Activated T-cell treated with anti-CD3 and anti-CD28 coated beads, Interleukin-2, amount 50 U/mL, for 24 hours (primary cell): Measurements from ENCODE around the gene TSR3.

Source experiments
- DNase-seq: peaks from one replicate; pipeline ENCODE4 v3.0.0-alpha.2; 2020
- H3K27ac Mint-ChIP-seq: 2 replicates; pipeline ENCODE4 v1.8.0; 2020; ENCODE audit warnings: mild to moderate bottlenecking, mixed read lengths
- H3K27me3 Mint-ChIP-seq: 2 replicates; pipeline ENCODE4 v1.8.0; 2020; ENCODE audit warnings: mixed read lengths
- H3K36me3 Mint-ChIP-seq: 2 replicates; pipeline ENCODE4 v1.8.0; 2020; ENCODE audit warnings: low read depth, mixed read lengths
- H3K4me1 Mint-ChIP-seq: 2 replicates; pipeline ENCODE4 v1.8.0; 2020; ENCODE audit warnings: low read depth, mixed read lengths
- H3K4me3 Mint-ChIP-seq: 2 replicates; pipeline ENCODE4 v1.8.0; 2020; ENCODE audit warnings: mild to moderate bottlenecking, moderate library complexity, mixed read lengths
- H3K9me3 Mint-ChIP-seq: 2 replicates; pipeline ENCODE4 v1.8.0; 2020; ENCODE audit warnings: mixed read lengths

TSR3 gene

GRCh38 chr16:1367486-1368174 lies 16.0 kb upstream of the TSR3 start:
- Mint-ChIP-seq H3K9me3 (no peaks in the 10 kb centered on the region), H3K27me3 (no peaks in the 10 kb centered on the region), H3K4me3 (no peak overlapping the region), H3K27ac (no peak overlapping the region), H3K36me3 (peaks cover 67% of the 10 kb centered on the region), H3K4me1 (peaks cover 9% of the 10 kb centered on the region)
- DNase-seq: no peak

GRCh38 chr16:1366712-1367299 lies 15.1 kb upstream of the TSR3 start:
- H3K36me3 Mint-ChIP-seq: peaks cover 74% of the 10 kb centered on the region
- no peak for DNase-seq
- no peaks in the 10 kb centered on the region for H3K27me3 Mint-ChIP-seq
- H3K9me3 Mint-ChIP-seq: no peaks in the 10 kb centered on the region
- H3K4me1 Mint-ChIP-seq: peaks cover 9% of the 10 kb centered on the region
- no peak overlapping the region for H3K4me3 Mint-ChIP-seq
- no peak overlapping the region for H3K27ac Mint-ChIP-seq

- H3K36me3 Mint-ChIP-seq: peaks cover 73% of the 10 kb centered on the region
- DNase-seq: no peak
- no peaks in the 10 kb centered on the region for H3K27me3 Mint-ChIP-seq
- no peak overlapping the region for H3K4me3 Mint-ChIP-seq
- no peaks in the 10 kb centered on the region for H3K9me3 Mint-ChIP-seq
- H3K4me1 Mint-ChIP-seq: peaks cover 9% of the 10 kb centered on the region
- H3K27ac Mint-ChIP-seq: peak overlapping the region; percentile 67
These were observed 14.5 kb upstream of the TSR3 start for GRCh38 chr16:1366060-1366711.

GRCh38 chr16:1364510-1364909 lies 12.8 kb upstream of the TSR3 start:
- Mint-ChIP-seq H3K27me3 (no peaks in the 10 kb centered on the region), H3K4me3 (no peak overlapping the region), H3K27ac (peak overlapping the region; percentile 57), H3K4me1 (peaks cover 9% of the 10 kb centered on the region), H3K9me3 (no peaks in the 10 kb centered on the region), H3K36me3 (peaks cover 74% of the 10 kb centered on the region)
- DNase-seq: no peak

- peaks cover 76% of the 10 kb centered on the region for H3K36me3 Mint-ChIP-seq
- peaks cover 9% of the 10 kb centered on the region for H3K4me1 Mint-ChIP-seq
These were observed 11.9 kb upstream of the TSR3 start for GRCh38 chr16:1363501-1364041.

GRCh38 chr16:1362807-1363206 lies 11.1 kb upstream of the TSR3 start:
- H3K27me3 Mint-ChIP-seq: no peaks in the 10 kb centered on the region
- H3K36me3 Mint-ChIP-seq: peaks cover 72% of the 10 kb centered on the region
- peaks cover 13% of the 10 kb centered on the region for H3K4me1 Mint-ChIP-seq
- no peaks in the 10 kb centered on the region for H3K9me3 Mint-ChIP-seq
- DNase-seq: no peak
- no peak overlapping the region for H3K4me3 Mint-ChIP-seq
- H3K27ac Mint-ChIP-seq: peak overlapping the region; percentile 40

More at GRCh38 chr16:1363501-1364041, 11.9 kb upstream of the TSR3 start:
- no peaks in the 10 kb centered on the region for H3K27me3 Mint-ChIP-seq
- H3K27ac Mint-ChIP-seq: peak overlapping the region; percentile 80
- DNase-seq: peak; percentile 84
- no peak overlapping the region for H3K4me3 Mint-ChIP-seq
- H3K9me3 Mint-ChIP-seq: no peaks in the 10 kb centered on the region

GRCh38 chr16:1361685-1362360 lies 10.1 kb upstream of the TSR3 start:
- H3K27ac Mint-ChIP-seq: no peak overlapping the region
- no peak for DNase-seq
- H3K4me3 Mint-ChIP-seq: no peak overlapping the region
- no peaks in the 10 kb centered on the region for H3K9me3 Mint-ChIP-seq
- no peaks in the 10 kb centered on the region for H3K27me3 Mint-ChIP-seq
- H3K4me1 Mint-ChIP-seq: peaks cover 13% of the 10 kb centered on the region
- peaks cover 72% of the 10 kb centered on the region for H3K36me3 Mint-ChIP-seq

- DNase-seq: no peak
- no peaks in the 10 kb centered on the region for H3K27me3 Mint-ChIP-seq
- H3K4me1 Mint-ChIP-seq: peaks cover 29% of the 10 kb centered on the region
- H3K4me3 Mint-ChIP-seq: no peak overlapping the region
- peak overlapping the region; percentile 53 for H3K27ac Mint-ChIP-seq
- H3K9me3 Mint-ChIP-seq: no peaks in the 10 kb centered on the region
- peaks cover 39% of the 10 kb centered on the region for H3K36me3 Mint-ChIP-seq
These were observed 6.4 kb upstream of the TSR3 start for GRCh38 chr16:1357906-1358566.

GRCh38 chr16:1356061-1356900 lies 4.6 kb upstream of the TSR3 start:
- H3K9me3 Mint-ChIP-seq: no peaks in the 10 kb centered on the region
- H3K27ac Mint-ChIP-seq: no peak overlapping the region
- peaks cover 33% of the 10 kb centered on the region for H3K4me1 Mint-ChIP-seq
- DNase-seq: no peak
- H3K27me3 Mint-ChIP-seq: no peaks in the 10 kb centered on the region
- H3K36me3 Mint-ChIP-seq: peaks cover 28% of the 10 kb centered on the region
- H3K4me3 Mint-ChIP-seq: no peak overlapping the region

GRCh38 chr16:1355591-1355990 lies 3.9 kb upstream of the TSR3 start:
- Mint-ChIP-seq H3K27me3 (no peaks in the 10 kb centered on the region), H3K4me1 (peaks cover 36% of the 10 kb centered on the region), H3K36me3 (peaks cover 26% of the 10 kb centered on the region), H3K27ac (no peak overlapping the region), H3K9me3 (no peaks in the 10 kb centered on the region), H3K4me3 (no peak overlapping the region)
- no peak for DNase-seq

GRCh38 chr16:1354815-1355540 lies 3.3 kb upstream of the TSR3 start:
- peaks cover 26% of the 10 kb centered on the region for H3K36me3 Mint-ChIP-seq
- H3K27ac Mint-ChIP-seq: no peak overlapping the region
- peaks cover 42% of the 10 kb centered on the region for H3K4me1 Mint-ChIP-seq
- H3K9me3 Mint-ChIP-seq: no peaks in the 10 kb centered on the region
- no peak overlapping the region for H3K4me3 Mint-ChIP-seq
- H3K27me3 Mint-ChIP-seq: no peaks in the 10 kb centered on the region
- no peak for DNase-seq

GRCh38 chr16:1351215-1351581 lies 480 bp downstream of the TSR3 start:
- H3K4me3 Mint-ChIP-seq: peak overlapping the region; percentile 85
- no peak for DNase-seq
- no peaks in the 10 kb centered on the region for H3K9me3 Mint-ChIP-seq
- peaks cover 39% of the 10 kb centered on the region for H3K4me1 Mint-ChIP-seq
- peaks cover 36% of the 10 kb centered on the region for H3K36me3 Mint-ChIP-seq
- peak overlapping the region; percentile 88 for H3K27ac Mint-ChIP-seq
- H3K27me3 Mint-ChIP-seq: no peaks in the 10 kb centered on the region

- DNase-seq: no peak
- Mint-ChIP-seq H3K9me3 (no peaks in the 10 kb centered on the region), H3K36me3 (peaks cover 36% of the 10 kb centered on the region), H3K4me1 (peaks cover 37% of the 10 kb centered on the region), H3K4me3 (peak overlapping the region; percentile 85), H3K27ac (peak overlapping the region; percentile 88), H3K27me3 (no peaks in the 10 kb centered on the region)
These were observed 987 bp downstream of the TSR3 start for GRCh38 chr16:1350691-1351090.
